ENCODE measurements around the gene PRDM16. TPM values are rescaled to one million over a fixed set of nuclear protein-coding genes. Genes with fewer than 3 reads are reported as not detected.
A peak's percentile ranks its signal among the peaks of the same experiment; 100 is the strongest.

PRDM16 gene
- total RNA-seq, 1 experiment from 2014 or later, result 0.04 TPM

GRCh38 chr1:3430406-3430805 lies 361.4 kb downstream of the PRDM16 start:
- Histone ChIP-seq H3K4me2 (ENCODE audit: low read length) (no peak overlapping the region), H4K20me1 (ENCODE audit: low read length) (no peaks in the 10 kb centered on the region), H3F3A (ENCODE audit: low read length, unreplicated experiment) (no peaks in the 10 kb centered on the region), H3K4me1 (ENCODE audit: insufficient read depth, low read length) (no peaks in the 10 kb centered on the region), H3K9me2 (replicated peaks; ENCODE audit: low read length) (no peaks in the 10 kb centered on the region), H2AFZ (ENCODE audit: low read length) (no peak overlapping the region), H3K4me3 (ENCODE audit: low read length) (no peak overlapping the region), H3K27me3 (ENCODE audit: low read length) (peaks cover 32% of the 10 kb centered on the region), H3K36me3 (ENCODE audit: low read depth, low read length) (no peaks in the 10 kb centered on the region), H3K9ac (ENCODE audit: low read length) (no peak overlapping the region), H3K79me2 (ENCODE audit: low read length) (no peaks in the 10 kb centered on the region), H3K27ac (ENCODE audit: low read length) (no peak overlapping the region), H3K9me3 (ENCODE audit: low read length) (no peaks in the 10 kb centered on the region)
- BruUV-seq (replicated peaks), result no TSS peak
- intact Hi-C loops (cut with micrococcal nuclease), result no loop called here
- DNase-seq, result no peak
- no peak for TF ChIP-seq EZH2 (IDR thresholded peaks at IDR 0.05; ENCODE audit: low read length, unreplicated experiment)
- TF ChIP-seq EZH2phosphoT487 (IDR thresholded peaks at IDR 0.05; ENCODE audit: borderline replicate concordance, low read length), result no peak
- TF ChIP-seq CTCF (conservative IDR thresholded peaks at IDR 0.05; ENCODE audit: low read depth, low read length), result no peak
- ChIA-PET POLR2A (ENCODE audit: unreplicated experiment) (no interaction called here), CTCF (no interaction called here)
- ATAC-seq, result no peak

GRCh38 chr1:3430820-3431219 lies 361.8 kb downstream of the PRDM16 start:
- Histone ChIP-seq H3K27me3 (ENCODE audit: low read length) (peaks cover 34% of the 10 kb centered on the region), H3F3A (ENCODE audit: low read length, unreplicated experiment) (no peaks in the 10 kb centered on the region), H3K9me2 (replicated peaks; ENCODE audit: low read length) (no peaks in the 10 kb centered on the region), H3K79me2 (ENCODE audit: low read length) (no peaks in the 10 kb centered on the region), H4K20me1 (ENCODE audit: low read length) (no peaks in the 10 kb centered on the region), H3K4me2 (ENCODE audit: low read length) (no peak overlapping the region), H2AFZ (ENCODE audit: low read length) (no peak overlapping the region), H3K4me1 (ENCODE audit: insufficient read depth, low read length) (no peaks in the 10 kb centered on the region), H3K27ac (ENCODE audit: low read length) (no peak overlapping the region), H3K36me3 (ENCODE audit: low read depth, low read length) (no peaks in the 10 kb centered on the region), H3K9me3 (ENCODE audit: low read length) (no peaks in the 10 kb centered on the region), H3K4me3 (ENCODE audit: low read length) (no peak overlapping the region), H3K9ac (ENCODE audit: low read length) (no peak overlapping the region)
- ATAC-seq, result no peak
- POLR2A ChIA-PET (ENCODE audit: unreplicated experiment), result no interaction called here
- intact Hi-C loops (cut with micrococcal nuclease), result no loop called here
- TF ChIP-seq EZH2 (IDR thresholded peaks at IDR 0.05; ENCODE audit: low read length, unreplicated experiment) (no peak), EZH2phosphoT487 (IDR thresholded peaks at IDR 0.05; ENCODE audit: borderline replicate concordance, low read length) (no peak), CTCF (conservative IDR thresholded peaks at IDR 0.05; ENCODE audit: low read depth, low read length) (no peak)
- CTCF ChIA-PET, result no interaction called here
- no TSS peak for BruUV-seq (replicated peaks)
- DNase-seq, result no peak

- H4K20me1 ChIP-seq (ENCODE audit: low read length), result no peaks in the 10 kb centered on the region
- H3F3A ChIP-seq (ENCODE audit: low read length, unreplicated experiment), result no peaks in the 10 kb centered on the region
- BruUV-seq (replicated peaks), result no TSS peak
- H2AFZ ChIP-seq (ENCODE audit: low read length), result no peak overlapping the region
- H3K36me3 ChIP-seq (ENCODE audit: low read depth, low read length), result no peaks in the 10 kb centered on the region
- peak; percentile 81 for ATAC-seq
- H3K9me2 ChIP-seq (replicated peaks; ENCODE audit: low read length), result no peaks in the 10 kb centered on the region
- no peak overlapping the region for H3K27ac ChIP-seq (ENCODE audit: low read length)
- H3K9me3 ChIP-seq (ENCODE audit: low read length), result no peaks in the 10 kb centered on the region
- ChIA-PET POLR2A (ENCODE audit: unreplicated experiment) (no interaction called here), CTCF (no interaction called here)
- H3K27me3 ChIP-seq (ENCODE audit: low read length), result peaks cover 38% of the 10 kb centered on the region
- no peaks in the 10 kb centered on the region for H3K79me2 ChIP-seq (ENCODE audit: low read length)
- peak; percentile 31 for DNase-seq
- no peaks in the 10 kb centered on the region for H3K4me1 ChIP-seq (ENCODE audit: insufficient read depth, low read length)
- intact Hi-C loops (cut with micrococcal nuclease), result no loop called here
- no peak overlapping the region for H3K4me2 ChIP-seq (ENCODE audit: low read length)
- no peak overlapping the region for H3K4me3 ChIP-seq (ENCODE audit: low read length)
- no peak overlapping the region for H3K9ac ChIP-seq (ENCODE audit: low read length)
- peak; percentile 64 for TF ChIP-seq CTCF (conservative IDR thresholded peaks at IDR 0.05; ENCODE audit: low read depth, low read length)
- no peak for TF ChIP-seq EZH2 (IDR thresholded peaks at IDR 0.05; ENCODE audit: low read length, unreplicated experiment)
- TF ChIP-seq EZH2phosphoT487 (IDR thresholded peaks at IDR 0.05; ENCODE audit: borderline replicate concordance, low read length), result no peak
Observed at GRCh38 chr1:3431266-3431665, 362.3 kb downstream of the PRDM16 start.
